GM18507 (cell line): Measurements from ENCODE around the gene RANGRF.

Experiments
- DNase-seq: peaks from one replicate; pipeline ENCODE4 v3.0.0; 2011; ENCODE audit warnings: low read depth; ENCODE audit not compliant: insufficient read length; ENCODE audit errors: extremely low spot score
- FAIRE-seq: peaks from 2 replicates; lab custom pipeline; 2011; peaks lifted over from hg19 to GRCh38; lab: Jason Lieb, UNC

RANGRF gene

DNA sequence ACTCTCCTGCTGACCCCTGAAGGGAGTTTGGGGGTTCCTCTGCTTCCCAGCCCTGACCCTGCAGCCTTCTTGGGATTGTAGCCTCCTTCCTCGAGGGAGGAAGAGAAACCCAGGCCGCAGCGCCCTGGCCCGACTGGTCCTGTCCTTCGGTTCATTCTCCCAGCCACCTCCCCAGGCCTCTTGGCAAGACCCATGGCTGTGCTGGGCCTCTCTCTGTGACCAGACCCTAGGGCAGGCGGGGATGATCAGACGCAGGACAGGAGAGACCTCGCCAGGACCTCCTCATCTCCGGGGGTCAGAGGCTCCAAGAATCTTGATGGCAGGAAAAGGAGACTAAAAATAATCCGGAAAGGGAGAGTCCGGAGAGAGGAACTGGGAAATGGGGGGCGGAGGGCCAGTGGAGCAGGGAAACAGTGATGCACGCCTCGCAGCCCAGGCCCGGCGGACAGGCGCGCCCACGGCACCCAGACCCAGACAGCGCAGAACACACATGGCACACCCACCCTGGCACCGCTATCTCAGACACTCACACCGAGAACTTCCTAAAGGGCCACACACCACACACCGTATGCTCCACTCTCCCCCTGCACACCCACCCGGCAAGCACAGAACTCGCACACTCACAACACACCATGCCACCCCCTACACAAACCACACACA, 22.8 kb downstream of the RANGRF start:
- no peak for DNase-seq
- FAIRE-seq, result no peak

DNA sequence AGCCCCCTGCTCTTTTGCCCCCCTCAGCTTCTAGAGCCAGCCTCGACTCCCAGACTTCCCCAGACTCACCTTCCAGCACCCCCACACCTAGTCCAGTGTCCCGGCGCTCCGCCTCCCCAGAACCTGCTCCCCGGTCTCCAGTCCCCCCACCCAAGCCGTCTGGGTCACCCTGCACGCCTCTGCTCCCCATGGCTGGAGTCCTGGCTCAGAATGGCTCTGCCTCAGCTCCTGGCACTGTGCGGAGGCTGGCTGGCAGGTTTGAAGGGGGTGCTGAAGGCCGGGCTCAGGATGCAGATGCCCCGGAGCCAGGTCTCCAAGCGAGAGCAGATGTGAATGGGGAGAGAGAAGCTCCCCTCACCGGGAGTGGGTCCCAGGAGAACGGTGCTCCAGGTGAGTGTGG, 23.8 kb downstream of the RANGRF start:
- no peak for DNase-seq
- no peak for FAIRE-seq

DNA sequence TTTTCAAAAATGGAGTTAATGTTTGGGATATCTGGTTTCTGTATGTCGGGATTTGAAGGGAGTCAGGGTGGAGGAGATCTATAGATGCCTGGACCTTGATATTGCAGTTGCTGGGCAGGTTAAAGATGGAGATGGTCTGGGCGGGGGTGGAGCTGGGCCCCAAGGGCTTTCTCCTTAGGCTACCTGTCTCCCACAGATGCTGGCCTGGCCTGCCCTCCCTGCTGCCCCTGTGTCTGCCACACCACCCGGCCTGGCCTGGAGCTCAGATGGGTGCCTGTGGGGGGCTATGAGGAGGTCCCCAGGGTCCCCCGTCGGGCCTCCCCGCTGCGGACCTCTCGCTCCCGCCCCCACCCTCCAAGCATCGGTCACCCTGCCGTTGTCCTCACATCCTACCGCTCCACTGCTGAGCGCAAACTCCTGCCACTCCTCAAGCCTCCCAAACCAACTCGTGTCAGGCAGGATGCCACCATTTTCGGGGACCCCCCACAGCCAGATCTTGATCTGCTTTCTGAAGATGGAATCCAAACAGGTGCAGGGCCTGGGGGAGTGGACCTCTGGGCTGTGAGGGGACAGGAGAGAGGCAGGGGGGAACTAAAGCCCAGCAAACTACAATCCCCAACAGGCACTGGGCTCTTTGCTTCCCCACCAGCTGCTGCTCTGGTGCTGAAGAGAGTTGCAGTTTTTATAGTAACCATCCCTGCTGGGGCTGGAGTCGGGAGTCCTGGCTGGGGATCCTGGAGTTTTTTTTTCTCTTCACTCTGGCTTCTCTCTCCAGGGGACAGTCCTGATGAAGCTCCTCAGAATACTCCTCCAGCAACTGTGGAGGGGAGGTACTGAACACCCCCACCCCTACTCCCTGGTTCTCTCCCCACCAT, 24.5 kb downstream of the RANGRF start:
- DNase-seq (no peak), FAIRE-seq (no peak)

DNA sequence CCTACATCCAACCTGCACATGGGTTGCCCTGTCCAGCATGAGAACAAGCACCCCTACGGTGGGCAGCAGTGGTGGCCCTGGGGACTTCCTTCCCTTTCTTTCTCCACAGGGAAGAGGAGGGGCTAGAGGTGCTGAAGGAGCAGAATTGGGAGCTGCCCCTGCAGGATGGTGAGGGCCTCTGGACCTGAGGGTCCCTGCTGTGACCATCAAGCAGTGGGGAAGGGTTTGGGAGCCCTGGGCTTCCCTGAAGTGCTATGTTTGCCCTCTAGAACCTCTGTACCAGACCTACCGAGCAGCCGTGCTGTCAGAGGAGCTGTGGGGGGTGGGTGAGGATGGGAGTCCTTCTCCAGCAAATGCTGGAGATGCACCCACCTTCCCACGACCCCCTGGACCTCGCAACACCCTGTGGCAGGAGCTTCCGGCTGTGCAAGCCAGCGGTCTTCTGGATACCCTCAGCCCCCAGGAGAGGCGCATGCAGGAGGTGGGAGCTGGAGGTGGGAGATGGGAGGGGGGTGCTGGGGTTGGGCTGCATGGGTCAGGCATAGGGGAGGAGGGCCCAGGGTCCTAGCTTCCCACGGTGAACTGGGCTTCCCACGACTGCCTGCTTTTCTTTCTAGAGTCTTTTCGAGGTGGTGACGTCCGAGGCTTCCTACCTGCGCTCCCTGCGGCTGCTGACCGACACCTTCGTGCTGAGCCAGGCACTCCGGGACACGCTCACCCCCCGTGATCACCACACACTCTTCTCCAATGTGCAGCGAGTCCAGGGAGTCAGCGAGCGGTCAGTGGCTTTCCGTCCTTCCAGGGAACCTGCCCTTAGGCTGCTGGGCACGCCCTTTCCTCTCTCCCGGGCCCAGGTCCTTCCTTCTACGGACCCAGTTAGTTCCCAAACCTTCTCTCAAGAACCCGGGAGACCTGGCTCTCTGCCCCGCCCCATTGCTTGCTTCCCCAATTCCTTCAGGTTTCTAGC, 26.6 kb downstream of the RANGRF start:
- DNase-seq (no peak), FAIRE-seq (no peak)

DNA sequence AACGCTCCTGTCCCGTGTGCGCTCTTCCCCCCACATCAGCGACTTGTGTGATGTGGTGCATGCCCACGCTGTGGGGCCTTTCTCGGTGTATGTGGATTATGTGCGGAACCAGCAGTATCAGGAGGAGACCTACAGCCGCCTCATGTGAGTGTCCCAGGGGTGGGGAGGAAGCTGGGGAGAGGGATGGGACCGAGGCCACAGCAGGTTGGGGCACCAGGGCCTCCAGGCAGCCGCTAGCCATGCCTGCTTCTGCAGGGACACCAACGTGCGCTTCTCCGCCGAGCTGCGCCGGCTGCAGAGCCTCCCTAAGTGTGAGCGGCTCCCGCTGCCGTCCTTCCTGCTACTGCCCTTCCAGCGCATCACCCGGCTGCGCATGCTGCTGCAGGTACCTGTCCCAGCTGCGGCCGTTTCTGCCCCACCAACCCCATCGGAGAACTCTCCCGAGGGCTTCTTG, 27.3 kb downstream of the RANGRF start:
- no peak for FAIRE-seq

DNA sequence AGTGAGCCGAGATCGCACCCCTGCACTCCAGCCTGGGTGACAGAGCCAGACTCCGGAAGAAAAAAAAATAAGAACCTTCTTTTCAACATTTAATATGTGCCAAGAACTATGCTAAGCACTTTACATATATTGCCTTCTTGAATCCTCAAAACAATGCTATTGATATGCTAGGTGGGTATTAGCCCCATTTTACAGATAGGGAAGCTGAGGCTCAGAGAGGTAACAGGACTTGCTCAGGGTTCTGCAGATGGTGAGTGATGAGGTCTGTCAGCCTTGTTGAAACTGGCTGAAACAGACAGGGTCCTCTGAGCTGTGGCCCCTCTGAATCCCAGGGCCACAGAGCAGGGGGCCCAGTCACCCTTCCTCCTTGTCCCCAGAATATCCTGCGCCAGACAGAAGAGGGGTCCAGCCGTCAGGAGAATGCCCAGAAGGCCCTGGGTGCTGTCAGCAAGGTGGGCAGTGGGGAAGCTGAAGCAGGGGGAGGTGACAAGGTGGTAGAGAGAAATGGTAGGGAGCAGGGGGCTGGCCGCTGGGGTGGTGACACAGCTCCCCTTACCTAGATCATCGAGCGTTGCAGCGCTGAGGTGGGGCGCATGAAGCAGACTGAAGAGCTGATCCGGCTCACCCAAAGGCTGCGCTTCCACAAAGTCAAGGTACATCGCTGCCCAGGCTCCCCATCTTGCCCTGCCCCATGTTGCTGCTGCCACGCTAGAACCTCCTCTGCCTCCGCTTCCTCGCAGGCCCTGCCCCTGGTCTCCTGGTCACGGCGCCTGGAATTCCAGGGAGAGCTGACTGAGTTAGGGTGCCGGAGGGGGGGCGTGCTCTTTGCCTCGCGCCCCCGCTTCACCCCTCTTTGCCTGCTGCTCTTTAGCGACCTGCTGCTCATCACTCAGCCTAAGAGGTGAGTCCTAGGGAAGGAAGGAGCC, 29.8 kb downstream of the RANGRF start:
- DNase-seq (no peak), FAIRE-seq (no peak)

More for the DNA sequence above, 27.3 kb downstream of the RANGRF start:
- no peak for DNase-seq

DNA sequence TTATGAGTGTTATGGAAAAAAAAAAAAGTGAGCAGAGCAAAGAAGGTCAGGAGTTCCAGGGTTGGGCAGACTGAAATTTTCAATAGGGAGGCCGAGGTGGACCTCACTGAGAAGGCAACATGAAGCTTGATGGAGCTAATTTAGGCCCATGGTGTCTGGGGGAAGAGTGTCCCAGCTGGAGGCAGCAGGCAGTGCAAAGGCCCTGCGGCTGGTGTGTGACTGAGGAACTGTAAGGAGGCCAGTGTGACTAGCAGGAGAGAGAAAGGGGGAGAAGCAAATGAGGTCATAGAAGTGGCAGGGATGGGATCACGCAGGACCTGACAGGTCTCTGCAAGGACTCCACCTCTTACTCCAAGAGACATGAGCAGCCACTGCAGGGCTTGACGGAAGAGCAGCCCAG, 31.8 kb downstream of the RANGRF start:
- FAIRE-seq, result no peak
- no peak for DNase-seq

DNA sequence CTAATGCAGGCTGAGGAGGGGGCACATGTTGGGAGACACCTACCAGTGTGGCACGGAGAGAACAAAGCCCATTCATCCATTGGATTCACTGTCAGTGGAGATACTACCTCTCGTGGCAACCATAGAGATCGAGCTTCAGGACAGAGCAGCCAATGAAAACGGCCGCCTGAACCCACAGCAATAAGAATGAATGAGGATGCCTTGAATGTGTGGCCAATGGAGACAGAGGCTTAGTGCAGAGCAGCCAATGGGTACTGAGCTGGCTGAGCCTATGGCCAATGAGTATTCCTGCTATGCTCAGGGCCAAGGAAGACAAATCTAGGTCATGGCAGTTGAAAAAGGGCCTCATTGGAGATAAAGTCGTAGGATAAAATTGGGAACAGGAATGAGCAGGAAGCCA, 32.5 kb downstream of the RANGRF start:
- FAIRE-seq (no peak), DNase-seq (no peak)

DNA sequence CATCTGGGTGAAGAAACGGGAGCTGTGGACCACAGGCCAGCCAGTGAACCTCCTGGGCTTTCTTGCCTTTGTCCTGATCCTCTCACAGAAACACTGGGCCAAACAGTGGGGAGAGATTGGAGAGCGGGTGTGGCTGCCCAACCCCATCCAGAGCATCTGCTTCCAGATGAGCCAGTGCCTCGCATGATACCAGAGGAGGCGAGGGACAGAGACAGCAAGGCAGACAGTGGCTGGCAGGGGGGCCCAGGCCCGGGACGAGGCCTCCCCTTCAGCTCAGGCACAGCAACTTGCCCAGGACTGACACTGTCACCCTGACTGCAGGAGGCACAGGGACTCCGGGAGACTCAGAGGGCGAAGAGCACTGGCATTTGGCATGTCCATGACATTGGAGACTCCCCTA, 33.6 kb downstream of the RANGRF start:
- no peak for FAIRE-seq

DNA sequence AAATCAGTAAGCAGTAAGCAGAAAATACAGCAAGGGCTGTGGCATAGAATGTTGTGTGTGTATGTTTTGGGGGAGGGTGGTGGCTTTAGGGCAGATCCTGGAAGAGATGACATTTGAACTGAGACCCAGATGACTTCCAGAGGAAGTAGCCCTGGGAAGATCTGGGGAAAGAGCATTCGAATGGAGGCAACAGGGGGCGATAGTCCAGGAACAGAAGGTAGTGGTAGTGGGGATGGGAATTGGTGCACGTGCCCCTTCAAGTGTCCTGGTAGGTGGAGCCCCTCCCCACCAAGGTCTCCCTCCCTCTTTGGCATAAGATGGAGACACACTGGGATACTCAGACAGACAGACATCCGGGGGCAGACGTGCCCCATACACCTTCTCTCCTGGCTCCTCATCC, 35.7 kb downstream of the RANGRF start:
- DNase-seq (no peak), FAIRE-seq (no peak)

More for the DNA sequence above, 33.6 kb downstream of the RANGRF start:
- no peak for DNase-seq

DNA sequence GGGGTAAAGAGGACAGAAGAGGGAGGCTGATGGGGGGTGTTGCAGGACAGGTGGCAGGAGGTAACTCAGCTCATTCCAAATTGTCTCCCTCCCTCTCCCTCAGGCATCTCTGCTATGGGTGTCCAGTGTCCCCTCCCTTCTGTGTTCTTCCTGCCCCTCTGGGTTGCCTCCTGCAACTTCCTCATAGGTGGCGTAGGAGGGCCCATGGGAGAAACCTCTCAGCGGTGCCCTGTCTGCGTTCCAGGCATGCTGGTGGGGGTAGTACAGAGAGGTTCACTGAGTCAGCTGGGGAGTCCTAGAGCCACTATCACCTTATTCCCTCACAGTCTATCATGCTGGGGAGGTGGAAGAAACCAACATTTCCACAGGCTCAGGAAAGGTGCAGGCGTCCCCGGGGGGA, 36.5 kb downstream of the RANGRF start:
- no peak for DNase-seq
- no peak for FAIRE-seq

DNA sequence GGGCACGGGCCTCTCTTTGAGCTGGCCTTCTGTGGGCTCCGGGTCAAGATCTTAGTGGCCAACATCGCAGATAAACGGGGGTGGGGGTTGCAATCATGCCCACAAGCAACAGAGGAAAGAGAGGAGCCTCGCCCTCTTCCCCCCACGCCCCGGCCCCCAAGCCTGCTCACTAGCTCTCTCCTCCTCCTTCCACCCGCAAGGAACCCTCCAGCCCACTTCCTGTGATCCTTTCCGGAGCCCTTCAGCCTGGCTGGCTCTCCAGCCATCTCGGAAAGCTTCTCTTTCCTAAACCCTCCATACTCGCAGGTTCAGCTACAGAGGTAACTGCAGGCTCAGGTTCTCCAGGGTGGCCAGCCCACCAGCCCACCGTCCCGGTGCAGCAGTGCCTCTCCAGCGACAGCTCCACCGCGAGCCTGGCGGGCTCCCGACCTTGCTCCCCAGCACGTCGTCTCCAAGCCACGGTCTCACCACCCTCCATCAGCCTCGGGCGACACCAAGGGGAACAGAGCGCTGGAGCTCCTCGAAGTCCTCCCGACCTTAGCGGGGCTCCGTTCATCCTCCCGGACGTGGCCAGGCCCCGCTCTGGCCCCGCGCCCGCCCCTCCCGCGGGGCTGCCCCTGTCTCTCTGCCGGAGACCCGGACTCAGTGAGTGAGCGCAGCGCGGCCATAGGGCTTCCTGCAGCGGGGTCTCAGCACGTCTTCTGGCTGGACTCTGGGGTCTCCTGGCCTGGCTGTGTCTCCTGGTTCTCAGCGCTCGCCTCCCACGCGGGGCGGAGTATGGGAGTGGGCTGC, 38.2 kb downstream of the RANGRF start:
- FAIRE-seq (no peak), DNase-seq (no peak)

DNA sequence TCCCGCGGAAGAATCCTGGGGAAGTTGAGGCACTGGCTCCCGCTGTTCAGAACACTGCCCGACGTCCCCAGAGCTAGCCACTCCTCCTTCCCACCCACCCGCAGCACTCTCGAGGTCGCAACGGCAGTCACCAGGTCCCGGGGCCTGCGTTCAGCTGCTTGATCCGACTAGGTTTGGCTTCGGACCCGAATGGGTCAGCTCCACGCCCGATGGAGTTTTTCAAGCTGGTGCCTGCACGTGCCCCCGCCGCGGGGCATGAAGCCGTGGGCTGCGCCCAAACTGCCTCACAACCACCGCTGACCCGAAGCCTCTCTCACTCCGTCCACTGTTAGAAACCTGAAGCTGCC, 38.8 kb downstream of the RANGRF start:
- DNase-seq, result no peak

DNA sequence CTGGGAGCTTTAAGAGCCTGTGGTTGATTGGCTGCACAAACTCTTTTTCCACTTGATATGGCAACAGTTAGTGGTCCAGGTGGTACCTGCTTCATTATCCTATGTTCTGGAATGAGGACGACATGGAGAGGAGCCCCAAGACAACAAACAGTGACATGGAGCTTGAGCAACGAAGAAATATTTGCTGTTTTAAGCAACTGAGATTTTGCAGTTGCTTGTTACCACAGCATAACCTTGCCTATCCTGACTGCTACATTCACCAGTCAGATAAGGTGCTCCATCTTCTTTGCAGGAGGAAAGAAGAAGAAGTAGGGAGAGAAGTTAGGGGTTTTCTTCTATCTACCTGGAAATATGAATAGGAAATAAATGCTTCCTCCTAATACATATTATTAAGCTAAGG, 43.7 kb downstream of the RANGRF start:
- DNase-seq (no peak), FAIRE-seq (no peak)

More for the DNA sequence above, 38.8 kb downstream of the RANGRF start:
- FAIRE-seq, result no peak

DNA sequence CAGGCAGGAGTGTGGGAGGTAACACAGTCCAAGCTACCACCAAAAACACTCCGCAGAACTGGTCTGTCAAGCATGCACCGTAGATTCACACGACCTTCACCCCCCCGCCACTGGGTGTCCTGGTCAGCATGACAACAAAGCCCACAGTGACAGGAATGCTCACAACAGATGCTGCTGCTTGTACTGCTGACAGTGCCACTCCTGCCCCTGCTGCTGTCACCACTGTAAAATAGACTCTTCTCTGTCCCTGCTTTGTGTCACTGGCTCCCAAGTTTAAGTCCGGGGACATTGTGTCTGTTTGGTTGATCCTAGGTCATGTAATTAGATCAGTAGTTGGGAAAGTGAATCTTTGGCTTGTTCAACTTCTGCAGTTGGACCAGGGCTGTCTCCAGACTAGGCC, 44.2 kb downstream of the RANGRF start:
- no peak for FAIRE-seq
- DNase-seq, result no peak

DNA sequence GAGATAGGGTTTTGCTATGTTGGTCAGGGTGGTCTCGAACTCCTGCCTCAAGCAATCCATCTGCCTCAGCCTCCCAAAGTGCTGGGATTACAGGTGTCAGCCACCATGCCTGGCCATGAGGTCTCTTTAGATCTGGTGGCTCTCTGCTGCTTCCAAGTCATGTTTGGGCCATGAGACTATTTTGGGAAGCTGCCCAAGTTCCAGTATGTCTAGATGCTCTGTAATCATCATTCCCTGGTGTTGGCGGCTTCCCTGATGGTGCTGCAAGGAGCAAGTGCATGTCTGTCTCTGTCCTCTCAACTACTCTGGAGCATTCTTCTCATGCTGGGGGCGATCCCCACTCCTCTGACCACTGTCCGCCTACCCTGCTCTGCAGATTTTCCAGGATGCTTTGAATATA, 44.8 kb downstream of the RANGRF start:
- DNase-seq, result no peak

DNA sequence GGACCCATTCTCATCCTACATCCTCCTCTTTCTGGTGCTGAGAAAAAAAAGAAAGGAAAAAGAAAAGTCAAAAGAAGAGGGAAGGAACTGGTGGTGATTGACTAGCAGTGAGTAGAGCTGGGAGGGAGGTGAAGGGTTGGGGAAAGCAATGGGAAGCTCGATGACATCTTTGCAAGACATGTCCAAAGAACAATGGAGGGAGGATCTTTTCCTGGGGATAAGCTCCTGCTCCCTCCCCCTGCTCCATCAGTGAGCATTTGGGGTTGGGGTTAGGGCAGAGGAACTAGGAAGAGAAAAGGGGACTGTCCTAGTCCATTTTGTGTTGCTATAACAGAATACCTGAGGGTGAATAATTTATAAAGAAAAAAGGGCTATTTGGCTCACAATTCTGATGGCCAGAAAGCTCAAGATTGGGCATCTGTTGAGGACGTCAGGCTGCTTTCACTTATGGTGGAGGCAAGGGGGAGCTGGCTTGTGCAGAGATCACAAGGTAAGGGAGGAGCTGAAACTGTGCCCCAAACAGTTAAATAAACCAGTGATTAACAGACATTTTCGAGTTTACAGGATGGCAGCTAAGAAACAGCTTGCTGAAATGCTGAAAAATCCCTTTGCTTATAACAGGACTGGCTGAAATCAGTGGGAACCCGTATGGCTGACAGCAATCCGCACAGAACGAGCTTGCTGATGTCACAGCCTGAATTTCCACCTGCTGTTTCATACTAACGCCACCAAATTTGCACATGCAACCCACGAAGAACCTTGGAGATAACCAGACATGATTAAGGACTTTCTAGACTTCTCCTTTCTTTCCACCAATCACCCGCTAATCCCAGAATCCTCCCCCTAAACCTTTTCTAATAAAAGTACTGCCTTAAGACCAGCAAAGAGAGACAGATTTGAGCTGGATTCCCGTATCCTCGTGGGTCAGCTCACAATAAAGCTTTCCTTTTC, 49.6 kb downstream of the RANGRF start:
- DNase-seq (no peak), FAIRE-seq (no peak)

More for the DNA sequence above, 44.8 kb downstream of the RANGRF start:
- FAIRE-seq, result no peak
